Measurements from ENCODE around the gene SEZ6L2.
"Not testable (repeated sequence)": the region's sequence is repeated elsewhere in the genome, so short reads cannot be mapped to it uniquely, and the experiment has no call there.

The SEZ6L2 gene

DNA sequence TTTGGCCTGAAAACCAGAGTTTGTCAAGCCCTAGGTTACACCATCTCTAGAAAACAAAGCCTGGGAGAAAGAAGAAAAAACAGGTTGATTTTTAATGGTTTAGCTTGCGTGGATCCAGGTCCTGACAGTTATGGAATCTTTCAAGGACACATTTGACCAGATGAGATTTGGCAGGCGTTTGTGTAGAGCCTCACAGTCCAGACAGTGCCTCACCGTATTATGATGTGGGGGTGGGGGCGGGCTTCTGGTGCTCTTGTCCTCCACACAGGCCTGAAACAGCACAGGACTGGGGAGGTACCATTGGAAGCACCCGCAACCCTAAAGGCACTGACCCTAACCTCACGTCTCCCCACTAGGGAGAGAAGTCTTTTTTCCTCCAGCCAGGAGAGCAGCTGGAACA lies 59.5 kb downstream of the SEZ6L2 start:
- Histone ChIP-seq H3K27ac (ENCODE audit: low read depth, low read length) (no peak overlapping the region), H3K27me3 (ENCODE audit: control insufficient read depth, insufficient read depth, low read length) (no peaks in the 10 kb centered on the region), H3K4me1 (ENCODE audit: control insufficient read depth, insufficient read depth, low read length) (no peaks in the 10 kb centered on the region), H3K36me3 (ENCODE audit: control insufficient read depth, insufficient read depth, low read length) (peaks cover 53% of the 10 kb centered on the region), H3K4me3 (ENCODE audit: low read length) (no peak overlapping the region), H3K9ac (ENCODE audit: low read length) (no peak overlapping the region)

DNA sequence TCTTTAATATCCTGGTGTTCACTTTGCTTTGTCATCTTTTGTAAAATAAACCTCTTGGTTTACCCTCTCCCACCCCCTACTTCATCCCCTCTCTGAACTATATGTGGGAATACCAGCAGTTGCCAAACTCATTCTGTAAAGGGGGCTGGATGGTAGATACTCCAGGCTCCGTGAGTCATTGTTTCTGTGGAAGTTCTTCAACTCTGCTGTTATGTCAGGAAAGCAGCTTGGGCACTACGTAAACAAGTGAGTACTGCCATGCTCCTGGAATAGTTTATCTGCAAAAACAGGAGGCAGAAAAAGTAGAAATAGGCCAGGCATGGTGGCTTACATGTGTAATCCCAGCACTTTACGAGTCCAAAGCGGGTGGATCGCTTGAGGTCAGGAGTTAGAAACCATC lies 61.5 kb downstream of the SEZ6L2 start:
- H3K27me3 ChIP-seq (ENCODE audit: control insufficient read depth, insufficient read depth, low read length) = no peaks in the 10 kb centered on the region
- no peak overlapping the region for H3K4me3 ChIP-seq (ENCODE audit: low read length)
- no peaks in the 10 kb centered on the region for H3K4me1 ChIP-seq (ENCODE audit: control insufficient read depth, insufficient read depth, low read length)
- no peak overlapping the region for H3K27ac ChIP-seq (ENCODE audit: low read depth, low read length)
- no peak overlapping the region for H3K9ac ChIP-seq (ENCODE audit: low read length)
- peaks cover 58% of the 10 kb centered on the region for H3K36me3 ChIP-seq (ENCODE audit: control insufficient read depth, insufficient read depth, low read length)

DNA sequence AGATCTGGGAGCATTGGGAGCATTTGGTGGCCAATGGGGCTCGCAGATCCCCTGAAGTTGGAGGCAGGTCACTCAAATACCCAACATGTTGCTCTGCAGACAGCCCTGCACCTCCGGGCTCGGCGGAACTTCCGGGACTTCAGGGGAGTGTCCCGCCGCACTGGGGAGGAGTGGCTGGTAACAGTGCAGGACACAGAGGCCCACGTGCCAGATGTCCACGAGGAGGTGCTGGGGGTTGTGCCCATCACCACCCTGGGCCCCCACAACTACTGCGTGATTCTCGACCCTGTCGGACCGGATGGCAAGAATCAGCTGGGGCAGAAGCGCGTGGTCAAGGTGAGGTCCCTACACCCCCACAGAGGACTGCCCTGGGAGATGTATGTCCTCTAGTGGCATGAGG lies 62.7 kb downstream of the SEZ6L2 start:
- H3K27ac ChIP-seq (ENCODE audit: low read depth, low read length) = no peak overlapping the region
- no peaks in the 10 kb centered on the region for H3K27me3 ChIP-seq (ENCODE audit: control insufficient read depth, insufficient read depth, low read length)
- H3K4me3 ChIP-seq (ENCODE audit: low read length) = no peak overlapping the region
- H3K4me1 ChIP-seq (ENCODE audit: control insufficient read depth, insufficient read depth, low read length) = no peaks in the 10 kb centered on the region
- no peak overlapping the region for H3K9ac ChIP-seq (ENCODE audit: low read length)
- peaks cover 55% of the 10 kb centered on the region for H3K36me3 ChIP-seq (ENCODE audit: control insufficient read depth, insufficient read depth, low read length)

DNA sequence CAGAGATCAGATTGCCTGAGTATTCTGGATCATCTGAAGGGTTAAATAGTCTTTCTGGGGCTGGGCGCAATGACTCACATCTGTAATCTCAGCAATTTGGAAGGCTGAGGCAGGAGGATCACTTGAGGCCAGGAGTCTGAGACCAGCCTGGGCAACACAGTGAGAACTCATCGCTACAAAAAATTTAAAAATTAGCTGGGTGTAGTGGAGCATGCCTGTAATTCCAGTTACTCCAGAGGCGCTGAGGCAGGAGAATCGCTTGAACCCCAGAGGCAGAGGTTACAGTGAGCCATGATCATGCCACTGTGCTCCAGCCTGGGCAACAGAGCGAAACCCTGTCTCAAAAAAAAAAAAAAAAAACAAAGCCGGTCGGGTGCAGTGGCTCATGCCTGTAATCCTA lies 63.4 kb downstream of the SEZ6L2 start:
- Histone ChIP-seq H3K27me3 (ENCODE audit: control insufficient read depth, insufficient read depth, low read length) (no peaks in the 10 kb centered on the region), H3K36me3 (ENCODE audit: control insufficient read depth, insufficient read depth, low read length) (peaks cover 59% of the 10 kb centered on the region), H3K4me3 (ENCODE audit: low read length) (no peak overlapping the region)

DNA sequence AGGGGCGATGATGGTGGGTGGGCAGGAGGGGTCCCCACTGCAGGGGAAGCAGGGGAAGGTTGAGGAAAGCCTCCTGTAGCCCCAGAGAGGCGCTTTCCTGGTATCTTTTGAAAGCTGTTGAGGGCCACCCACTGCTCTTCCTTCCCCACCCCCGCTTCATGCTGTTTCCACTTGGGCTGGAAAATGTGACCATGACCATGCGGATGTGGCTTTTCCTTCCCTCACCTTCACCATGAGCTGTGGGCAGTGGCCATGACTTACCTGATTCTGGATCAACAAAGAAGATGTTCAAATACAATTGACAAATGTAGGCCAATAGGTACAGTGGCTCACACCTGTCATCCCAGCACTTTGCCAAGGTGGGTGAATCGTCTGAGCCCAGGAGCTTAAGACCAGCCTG lies 65.3 kb downstream of the SEZ6L2 start:
- Histone ChIP-seq H3K4me1 (ENCODE audit: control insufficient read depth, insufficient read depth, low read length) (no peaks in the 10 kb centered on the region), H3K36me3 (ENCODE audit: control insufficient read depth, insufficient read depth, low read length) (peaks cover 51% of the 10 kb centered on the region)

More for the DNA sequence above, 63.4 kb downstream of the SEZ6L2 start:
- Histone ChIP-seq H3K4me1 (ENCODE audit: control insufficient read depth, insufficient read depth, low read length) (no peaks in the 10 kb centered on the region), H3K9ac (ENCODE audit: low read length) (no peak overlapping the region), H3K27ac (ENCODE audit: low read depth, low read length) (no peak overlapping the region)

DNA sequence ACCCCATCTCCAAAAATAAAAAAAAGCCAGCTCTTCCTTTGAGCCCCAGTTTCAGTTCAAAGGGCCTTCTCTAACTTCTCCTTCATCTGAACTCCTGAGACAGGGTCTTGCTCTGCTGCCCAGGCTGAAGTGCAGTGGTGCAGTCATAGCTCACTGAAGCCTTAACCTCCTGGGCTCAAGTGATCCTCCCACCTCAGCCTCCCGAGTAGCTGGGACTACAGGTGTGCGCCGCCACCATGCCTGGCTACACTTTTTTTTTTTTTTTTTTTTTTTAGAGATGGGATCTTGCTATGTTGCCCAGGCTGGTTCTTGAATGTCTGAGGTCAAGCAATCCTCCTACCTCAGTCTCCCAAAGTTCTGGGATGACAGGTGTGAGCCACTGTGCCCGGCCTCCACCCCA lies 66.1 kb downstream of the SEZ6L2 start:
- not testable (repeated sequence) for H3K4me1 ChIP-seq (ENCODE audit: control insufficient read depth, insufficient read depth, low read length); H3K4me3 ChIP-seq (ENCODE audit: low read length); H3K9ac ChIP-seq (ENCODE audit: low read length); H3K27me3 ChIP-seq (ENCODE audit: control insufficient read depth, insufficient read depth, low read length); H3K27ac ChIP-seq (ENCODE audit: low read depth, low read length)
- H3K36me3 ChIP-seq (ENCODE audit: control insufficient read depth, insufficient read depth, low read length) = peaks cover 47% of the 10 kb centered on the region

More for the DNA sequence above, 65.3 kb downstream of the SEZ6L2 start:
- Histone ChIP-seq H3K27ac (ENCODE audit: low read depth, low read length) (no peak overlapping the region), H3K4me3 (ENCODE audit: low read length) (no peak overlapping the region), H3K27me3 (ENCODE audit: control insufficient read depth, insufficient read depth, low read length) (no peaks in the 10 kb centered on the region), H3K9ac (ENCODE audit: low read length) (no peak overlapping the region)

DNA sequence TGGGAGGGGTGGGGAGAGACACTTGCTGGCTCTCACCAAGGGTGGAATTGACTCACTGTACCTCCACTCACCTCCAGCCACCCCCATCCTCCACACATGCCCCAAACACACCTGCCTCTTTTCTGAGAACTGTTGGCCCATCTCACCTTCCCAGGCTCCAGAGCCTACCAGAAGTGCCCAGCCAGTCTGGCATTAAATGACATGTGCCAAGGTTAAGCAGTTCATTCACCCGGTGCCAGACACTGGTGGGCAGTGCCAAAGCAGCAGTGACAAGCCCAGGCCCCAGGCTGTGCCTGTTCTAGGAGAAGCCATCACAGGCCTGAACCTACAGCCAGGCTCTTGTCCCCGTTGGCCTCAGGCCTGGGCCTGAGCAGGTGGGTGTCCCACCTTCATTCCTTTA lies 67.9 kb downstream of the SEZ6L2 start:
- no peak overlapping the region for H3K27ac ChIP-seq (ENCODE audit: low read depth, low read length)
- H3K4me1 ChIP-seq (ENCODE audit: control insufficient read depth, insufficient read depth, low read length) = no peaks in the 10 kb centered on the region
- H3K9ac ChIP-seq (ENCODE audit: low read length) = no peak overlapping the region
- no peak overlapping the region for H3K4me3 ChIP-seq (ENCODE audit: low read length)
- H3K36me3 ChIP-seq (ENCODE audit: control insufficient read depth, insufficient read depth, low read length) = peaks cover 33% of the 10 kb centered on the region
- no peaks in the 10 kb centered on the region for H3K27me3 ChIP-seq (ENCODE audit: control insufficient read depth, insufficient read depth, low read length)

DNA sequence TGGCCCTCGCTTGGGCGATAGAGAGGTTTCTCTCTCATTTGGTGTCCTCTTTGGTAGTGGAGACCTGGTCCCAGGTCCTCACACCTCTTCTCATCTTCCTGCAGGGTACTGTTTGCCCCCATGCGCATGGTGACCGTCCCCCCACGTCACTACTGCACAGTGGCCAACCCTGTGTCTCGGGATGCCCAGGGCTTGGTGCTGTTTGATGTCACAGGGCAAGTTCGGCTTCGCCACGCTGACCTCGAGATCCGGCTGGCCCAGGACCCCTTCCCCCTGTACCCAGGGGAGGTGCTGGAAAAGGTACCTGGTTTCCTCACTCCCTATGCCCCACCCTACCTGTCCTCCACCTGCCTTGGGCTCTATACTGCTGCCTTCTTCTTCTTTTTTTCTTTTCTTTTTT lies 68.6 kb downstream of the SEZ6L2 start:
- Histone ChIP-seq H3K27ac (ENCODE audit: low read depth, low read length) (no peak overlapping the region), H3K4me3 (ENCODE audit: low read length) (no peak overlapping the region), H3K4me1 (ENCODE audit: control insufficient read depth, insufficient read depth, low read length) (peaks cover 3% of the 10 kb centered on the region), H3K27me3 (ENCODE audit: control insufficient read depth, insufficient read depth, low read length) (no peaks in the 10 kb centered on the region), H3K9ac (ENCODE audit: low read length) (no peak overlapping the region), H3K36me3 (ENCODE audit: control insufficient read depth, insufficient read depth, low read length) (peaks cover 32% of the 10 kb centered on the region)

DNA sequence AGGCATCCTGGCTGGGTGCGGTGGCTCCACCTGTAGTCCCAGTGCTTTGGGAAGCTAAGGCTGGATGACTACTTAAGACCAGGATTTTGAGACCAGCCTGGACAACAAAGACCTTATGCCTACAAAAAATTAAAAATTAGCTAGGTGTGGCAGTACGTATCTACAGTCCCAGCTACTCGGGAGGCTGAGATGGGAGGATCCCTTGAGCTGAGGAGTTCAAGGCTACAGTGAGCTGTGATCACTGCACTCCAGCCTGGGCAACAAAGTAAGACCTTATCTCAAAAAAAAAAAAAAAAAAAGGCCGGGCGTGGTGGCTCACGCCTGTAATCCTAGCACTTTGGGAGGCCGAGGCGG lies 73.0 kb downstream of the SEZ6L2 start:
- H3K27ac ChIP-seq (ENCODE audit: low read depth, low read length) = peak overlapping the region; percentile 30
- peaks cover 20% of the 10 kb centered on the region for H3K4me1 ChIP-seq (ENCODE audit: control insufficient read depth, insufficient read depth, low read length)
- H3K4me3 ChIP-seq (ENCODE audit: low read length) = no peak overlapping the region
- H3K36me3 ChIP-seq (ENCODE audit: control insufficient read depth, insufficient read depth, low read length) = peaks cover 5% of the 10 kb centered on the region
- no peak overlapping the region for H3K9ac ChIP-seq (ENCODE audit: low read length)
- no peaks in the 10 kb centered on the region for H3K27me3 ChIP-seq (ENCODE audit: control insufficient read depth, insufficient read depth, low read length)

DNA sequence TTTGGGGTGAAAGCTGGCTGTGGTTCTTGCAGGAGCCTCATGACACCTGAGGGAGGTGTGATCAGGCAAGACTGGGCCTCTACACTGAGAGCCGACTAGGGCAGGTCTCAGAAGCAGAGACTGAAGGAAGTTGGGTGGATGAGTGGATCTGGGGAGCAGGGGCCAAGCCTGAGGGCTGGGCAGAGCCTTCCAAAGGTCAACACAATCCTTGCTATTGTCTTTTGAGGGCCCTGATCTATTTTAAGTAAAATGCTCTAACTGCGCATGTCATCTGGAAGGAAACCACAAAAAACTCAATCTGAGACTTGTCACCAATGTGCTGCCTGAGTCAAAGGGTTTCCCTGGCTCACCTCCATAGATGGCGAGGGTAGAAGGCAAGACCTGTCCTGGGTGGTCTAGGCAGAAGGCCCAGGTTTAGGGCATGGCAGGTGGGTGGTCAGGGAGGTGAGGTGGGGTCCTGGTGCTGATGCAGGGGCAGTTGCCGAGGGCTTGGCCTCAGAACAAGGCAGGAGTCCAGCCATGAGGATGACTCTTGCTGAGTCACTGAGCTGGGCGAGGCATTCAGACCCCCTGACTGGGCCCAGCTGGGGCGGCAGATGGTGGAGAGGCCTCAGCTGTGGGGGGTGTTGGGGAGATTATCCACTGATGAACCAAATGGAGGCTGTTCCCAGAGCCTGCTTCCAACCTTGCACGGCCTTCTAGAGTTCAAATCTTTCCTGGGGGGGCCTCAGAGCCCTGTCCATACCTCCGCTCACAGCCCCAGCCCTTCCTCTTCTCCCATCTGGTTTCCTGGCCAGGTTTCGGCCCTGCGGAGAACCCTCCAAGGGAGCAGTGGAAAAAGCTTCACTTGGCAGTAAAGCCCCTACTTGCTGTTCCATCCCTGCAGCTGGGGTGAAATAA lies 74.0 kb downstream of the SEZ6L2 start:
- peak overlapping the region; percentile 62 for H3K27ac ChIP-seq (ENCODE audit: low read depth, low read length)
- H3K4me1 ChIP-seq (ENCODE audit: control insufficient read depth, insufficient read depth, low read length) = peaks cover 28% of the 10 kb centered on the region
- H3K4me3 ChIP-seq (ENCODE audit: low read length) = peak overlapping the region; percentile 34
- no peaks in the 10 kb centered on the region for H3K27me3 ChIP-seq (ENCODE audit: control insufficient read depth, insufficient read depth, low read length)
- no peak overlapping the region for H3K9ac ChIP-seq (ENCODE audit: low read length)
- no peaks in the 10 kb centered on the region for H3K36me3 ChIP-seq (ENCODE audit: control insufficient read depth, insufficient read depth, low read length)

DNA sequence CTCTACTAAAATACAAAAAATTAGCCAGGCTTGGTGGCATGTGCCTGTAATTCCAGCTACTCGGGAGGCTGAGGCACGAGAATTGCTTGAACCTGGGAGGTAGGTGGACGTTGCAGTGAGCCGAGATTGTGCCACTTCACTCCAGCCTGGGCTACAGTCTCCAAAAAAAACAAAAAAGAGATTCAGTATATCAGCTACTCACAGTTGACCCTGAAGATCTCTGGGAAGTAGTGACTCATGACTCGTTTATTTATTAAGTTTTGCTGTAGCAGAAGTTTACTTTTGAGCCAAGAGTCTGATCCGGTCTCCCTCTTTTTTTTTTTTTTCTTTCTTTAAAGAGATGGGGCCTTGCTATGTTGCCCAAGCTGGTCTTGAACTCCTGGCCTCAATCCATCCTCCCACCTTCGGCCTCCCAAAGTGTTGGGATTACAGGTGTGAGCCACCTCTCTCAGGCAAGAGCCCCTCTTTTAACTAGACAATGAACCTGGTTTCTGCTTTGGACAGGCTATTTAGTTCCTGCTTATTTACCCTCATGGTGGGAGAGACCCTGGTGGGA lies 74.7 kb downstream of the SEZ6L2 start:
- Histone ChIP-seq H3K9ac (ENCODE audit: low read length) (no peak overlapping the region), H3K4me1 (ENCODE audit: control insufficient read depth, insufficient read depth, low read length) (peaks cover 33% of the 10 kb centered on the region), H3K4me3 (ENCODE audit: low read length) (peak overlapping the region; percentile 6), H3K27me3 (ENCODE audit: control insufficient read depth, insufficient read depth, low read length) (no peaks in the 10 kb centered on the region), H3K36me3 (ENCODE audit: control insufficient read depth, insufficient read depth, low read length) (no peaks in the 10 kb centered on the region), H3K27ac (ENCODE audit: low read depth, low read length) (peak overlapping the region; percentile 62)

DNA sequence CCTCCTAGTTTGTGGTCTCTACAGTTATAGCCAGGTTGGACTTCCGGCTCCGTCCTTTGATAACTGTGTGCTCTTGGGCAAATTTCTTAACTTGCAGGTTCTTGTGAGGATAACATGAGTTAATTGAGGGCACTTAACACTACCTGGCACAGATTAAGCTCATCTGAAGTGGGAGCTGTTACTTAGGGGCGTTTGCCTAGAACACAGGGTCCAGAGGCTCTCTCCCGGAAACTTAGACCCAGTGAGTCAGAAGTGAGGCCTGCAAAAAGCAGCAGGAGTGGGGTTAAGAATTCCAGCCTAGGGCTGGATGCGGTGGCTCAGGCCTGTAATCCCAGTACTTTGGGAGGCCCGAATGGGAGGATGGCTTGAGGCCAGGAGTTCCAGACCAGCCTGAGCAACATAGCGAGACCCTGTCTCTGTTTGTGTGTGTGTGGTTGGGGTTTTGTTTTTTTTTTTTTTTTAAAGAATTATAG lies 77.7 kb downstream of the SEZ6L2 start:
- peak overlapping the region; percentile 36 for H3K9ac ChIP-seq (ENCODE audit: low read length)
- peak overlapping the region; percentile 66 for H3K4me3 ChIP-seq (ENCODE audit: low read length)
- H3K4me1 ChIP-seq (ENCODE audit: control insufficient read depth, insufficient read depth, low read length) = peaks cover 34% of the 10 kb centered on the region
- peaks cover 3% of the 10 kb centered on the region for H3K36me3 ChIP-seq (ENCODE audit: control insufficient read depth, insufficient read depth, low read length)
- peak overlapping the region; percentile 80 for H3K27ac ChIP-seq (ENCODE audit: low read depth, low read length)
- H3K27me3 ChIP-seq (ENCODE audit: control insufficient read depth, insufficient read depth, low read length) = no peaks in the 10 kb centered on the region

Measured in rectal smooth muscle tissue (tissue), 1 donor.